DOHH2 (cell line): ENCODE data around the gene FGF7.

Experiments
- H3F3A ChIP-seq: fragments of 200-600 bp; sonication (generic), shearing (Covaris generic); 2 replicates; pipeline ENCODE4 v1.6.0; 2016; ENCODE audit warnings: antibody characterized with exemption, mild to moderate bottlenecking; ENCODE audit not compliant: control insufficient read depth, insufficient read depth
- H3K27ac ChIP-seq: fragments of 200-600 bp; sonication (generic); 2 replicates; pipeline ENCODE4 v1.5.1; 2014; ENCODE audit warnings: low read depth, mild to moderate bottlenecking, low read length, moderate library complexity
- H3K27me3 ChIP-seq: fragments of 200-600 bp; sonication (generic); 2 replicates; pipeline ENCODE4 v1.6.1; 2014; ENCODE audit warnings: mild to moderate bottlenecking, low read length, mixed read lengths; ENCODE audit not compliant: control insufficient read depth
- H3K36me3 ChIP-seq: fragments of 200-600 bp; sonication (generic); 2 replicates; pipeline ENCODE4 v1.6.1; 2014; ENCODE audit warnings: mild to moderate bottlenecking, low read length, moderate library complexity, mixed read lengths; ENCODE audit not compliant: control insufficient read depth
- H3K4me1 ChIP-seq: fragments of 200-600 bp; sonication (generic); 2 replicates; pipeline ENCODE4 v1.6.1; 2014; ENCODE audit warnings: mild to moderate bottlenecking, low read length, mixed read lengths; ENCODE audit not compliant: control insufficient read depth
- H3K4me2 ChIP-seq: fragments of 200-600 bp; sonication (generic); 2 replicates; pipeline ENCODE4 v1.6.0; 2014; ENCODE audit warnings: mild to moderate bottlenecking, low read length, moderate library complexity
- H3K4me3 ChIP-seq: fragments of 200-600 bp; sonication (generic); 2 replicates; pipeline ENCODE4 v1.5.1; 2014; ENCODE audit warnings: mild to moderate bottlenecking, low read length, mixed read lengths
- H3K79me2 ChIP-seq: fragments of 200-600 bp; sonication (generic); 2 replicates; pipeline ENCODE4 v1.6.1; 2014; ENCODE audit warnings: mild to moderate bottlenecking, low read length, mixed read lengths; ENCODE audit not compliant: control insufficient read depth
- H3K9me2 ChIP-seq: fragments of 200-600 bp; sonication (generic); replicated peaks from 2 replicates; pipeline ENCODE4 v1.6.1; 2014; ENCODE audit warnings: mild to moderate bottlenecking, low read length, mixed read lengths; ENCODE audit not compliant: control insufficient read depth
- H3K9me3 ChIP-seq: fragments of 200-600 bp; sonication (generic); 2 replicates; pipeline ENCODE4 v1.6.1; 2014; ENCODE audit warnings: antibody characterized with exemption, low read length, mixed read lengths; ENCODE audit not compliant: control insufficient read depth, insufficient read depth
- H4K20me1 ChIP-seq: fragments of 200-600 bp; sonication (generic); 2 replicates; pipeline ENCODE4 v1.6.0; 2014; ENCODE audit warnings: low read depth, mild to moderate bottlenecking, antibody characterized with exemption, low read length, moderate library complexity; ENCODE audit not compliant: control insufficient read depth, insufficient read depth
- CTCF ChIP-seq: fragments of 200-600 bp; sonication (generic); IDR thresholded peaks from one replicate; pipeline ENCODE4 v1.5.1; 2014; ENCODE audit warnings: antibody characterized with exemption, mild to moderate bottlenecking, low read depth, low read length; ENCODE audit not compliant: poor library complexity, severe bottlenecking
- EZH2phosphoT487 ChIP-seq: fragments of 200-600 bp; sonication (generic); IDR thresholded peaks from 2 replicates; pipeline ENCODE4 v1.6.1; 2017; ENCODE audit warnings: borderline replicate concordance, mild to moderate bottlenecking, antibody characterized with exemption, low read length, moderate library complexity, mixed read lengths

Gene FGF7

GRCh38 chr15:49415149-49415548, 7.9 kb upstream of the FGF7 start:
- H3K36me3 ChIP-seq, result no peaks in the 10 kb centered on the region
- peaks cover 4% of the 10 kb centered on the region; the same call in 1 of the 2 replicates for H3K27me3 ChIP-seq
- no peaks in the 10 kb centered on the region for H4K20me1 ChIP-seq
- H3K9me3 ChIP-seq, result no peaks in the 10 kb centered on the region
- H3K27ac ChIP-seq, result no peak overlapping the region
- no peaks in the 10 kb centered on the region for H3K4me1 ChIP-seq
- no peaks in the 10 kb centered on the region for H3K9me2 ChIP-seq
- no peaks in the 10 kb centered on the region for H3F3A ChIP-seq
- H3K79me2 ChIP-seq, result no peaks in the 10 kb centered on the region
- TF ChIP-seq EZH2phosphoT487 (no peak), CTCF (no peak)
- no peak overlapping the region for H3K4me2 ChIP-seq
- no peak overlapping the region for H3K4me3 ChIP-seq

- Histone ChIP-seq H3F3A (no peaks in the 10 kb centered on the region), H3K27ac (no peak overlapping the region), H3K79me2 (no peaks in the 10 kb centered on the region), H3K4me2 (no peak overlapping the region), H3K27me3 (peaks cover 4% of the 10 kb centered on the region; the same call in 1 of the 2 replicates), H3K4me1 (no peaks in the 10 kb centered on the region), H3K36me3 (no peaks in the 10 kb centered on the region), H3K4me3 (no peak overlapping the region), H3K9me2 (no peaks in the 10 kb centered on the region), H3K9me3 (no peaks in the 10 kb centered on the region), H4K20me1 (no peaks in the 10 kb centered on the region)
- no peak for TF ChIP-seq EZH2phosphoT487
- no peak for TF ChIP-seq CTCF
These were observed 7.4 kb upstream of the FGF7 start for GRCh38 chr15:49415638-49416037.

GRCh38 chr15:49418811-49419210, 4.2 kb upstream of the FGF7 start:
- Histone ChIP-seq H3K9me3 (no peaks in the 10 kb centered on the region), H3K79me2 (no peaks in the 10 kb centered on the region), H3K27ac (no peak overlapping the region), H3K9me2 (no peaks in the 10 kb centered on the region), H3K27me3 (peaks cover 4% of the 10 kb centered on the region; the same call in 1 of the 2 replicates), H4K20me1 (no peaks in the 10 kb centered on the region), H3K4me2 (no peak overlapping the region), H3F3A (no peaks in the 10 kb centered on the region), H3K36me3 (no peaks in the 10 kb centered on the region), H3K4me3 (no peak overlapping the region), H3K4me1 (0 out of 2 replicates have a peak, but pooled peaks cover 3% of the 10 kb centered on the region)
- TF ChIP-seq EZH2phosphoT487 (no peak), CTCF (no peak)
